GM19328 (cell line): Measurements from ENCODE around the gene A2M.

ENCODE experiments used
- ATAC-seq: cut with Tn5 transposase; IDR thresholded peaks from one replicate; pipeline ENCODE4 v1.9.1; 2021; ENCODE audit warnings: mild to moderate bottlenecking, moderate library complexity; ENCODE audit not compliant: unreplicated experiment

Gene A2M

DNA sequence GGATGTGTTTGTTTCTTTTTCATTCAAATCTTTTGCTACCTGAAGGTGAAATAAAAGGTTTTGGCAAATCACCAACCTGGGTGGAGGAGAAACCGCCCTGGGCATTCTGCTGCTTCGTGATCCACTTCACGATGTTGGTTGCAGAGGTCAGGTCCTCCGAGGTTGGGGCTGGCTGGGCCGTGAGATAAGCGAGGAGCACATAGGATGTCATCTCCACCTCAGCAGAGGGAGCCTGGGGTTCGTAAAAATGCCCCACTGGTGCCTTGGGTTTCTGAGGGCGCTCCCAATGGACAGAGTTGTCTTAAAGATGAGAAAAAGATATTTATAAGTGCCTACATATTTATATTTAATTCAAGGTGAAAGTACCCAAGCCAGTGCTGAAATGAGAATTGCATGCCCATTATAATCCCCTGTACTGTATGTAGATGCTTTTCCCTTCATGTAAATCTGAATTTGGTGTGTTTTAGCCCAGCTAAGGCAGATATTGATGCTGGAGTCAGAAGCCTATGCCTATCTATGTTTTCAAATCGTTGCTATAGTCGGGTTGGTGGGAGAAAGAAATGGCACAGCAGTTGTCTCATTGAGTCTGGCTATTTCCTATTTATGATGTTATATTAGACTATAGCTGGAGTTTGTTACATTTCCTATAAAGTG, 41.1 kb downstream of the A2M start:
- no peak for ATAC-seq

DNA sequence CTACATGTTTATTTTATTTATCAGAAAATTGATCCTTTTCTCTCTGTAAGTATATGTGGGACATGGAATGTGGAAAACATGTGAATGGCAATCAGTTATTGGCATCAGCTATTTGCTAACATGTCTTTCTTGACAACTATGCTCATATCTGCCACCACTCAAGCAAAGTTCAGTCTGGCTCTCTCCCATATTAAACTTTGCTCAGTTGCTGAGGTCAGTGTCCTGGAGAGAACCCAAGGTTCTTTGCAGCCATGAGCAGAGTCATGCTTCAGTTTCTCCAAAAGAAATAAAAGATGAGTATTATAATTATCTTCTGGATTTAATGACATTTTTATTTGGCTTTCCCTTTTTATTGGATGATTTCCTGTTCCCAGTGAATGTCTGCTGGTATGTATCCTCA, 42.6 kb downstream of the A2M start:
- no peak for ATAC-seq

DNA sequence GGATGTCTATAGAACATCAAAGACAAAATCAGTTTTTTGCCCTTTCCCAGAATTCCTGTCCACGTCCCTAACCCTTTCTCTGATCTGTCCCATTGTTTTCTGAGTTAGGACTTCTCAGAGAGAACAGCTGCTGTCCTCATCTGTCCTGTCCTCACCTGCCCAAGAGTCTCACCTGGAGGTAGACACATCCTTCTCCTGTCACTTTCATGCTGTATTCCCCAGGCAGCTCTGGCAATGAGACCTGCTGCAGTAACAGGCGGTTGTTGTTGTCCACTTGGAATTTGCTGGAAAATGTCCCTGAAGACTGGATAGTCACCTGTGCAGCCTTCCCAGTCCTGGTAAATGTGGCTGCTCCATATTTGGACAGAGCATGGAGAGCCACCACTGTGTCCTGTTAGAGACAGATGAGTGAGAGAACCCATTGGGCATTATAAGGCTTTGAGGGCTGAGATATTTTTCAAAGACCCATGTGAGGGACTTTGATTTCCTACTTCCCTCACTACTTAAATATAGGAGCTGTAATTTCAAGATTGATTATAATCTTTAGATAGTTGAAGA, 43.2 kb downstream of the A2M start:
- ATAC-seq = no peak

DNA sequence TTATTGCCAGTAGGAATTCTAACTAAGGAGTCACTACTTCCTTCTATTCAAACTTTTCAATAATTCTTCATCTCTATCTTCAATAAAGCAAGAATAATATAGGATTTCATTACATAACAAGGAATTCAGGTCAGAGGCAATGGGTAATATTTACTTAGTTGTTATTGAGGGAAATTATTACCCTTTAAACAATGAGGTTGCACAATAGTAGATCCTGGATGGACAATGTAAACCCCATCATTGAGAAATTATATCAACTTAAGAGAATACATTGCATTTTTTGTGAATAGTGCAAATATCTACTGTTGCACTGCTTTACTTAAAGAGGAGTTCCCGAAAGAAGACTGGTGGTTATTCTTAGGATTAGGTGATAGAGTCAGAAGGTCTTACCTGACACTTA, 43.8 kb downstream of the A2M start:
- no peak for ATAC-seq

DNA sequence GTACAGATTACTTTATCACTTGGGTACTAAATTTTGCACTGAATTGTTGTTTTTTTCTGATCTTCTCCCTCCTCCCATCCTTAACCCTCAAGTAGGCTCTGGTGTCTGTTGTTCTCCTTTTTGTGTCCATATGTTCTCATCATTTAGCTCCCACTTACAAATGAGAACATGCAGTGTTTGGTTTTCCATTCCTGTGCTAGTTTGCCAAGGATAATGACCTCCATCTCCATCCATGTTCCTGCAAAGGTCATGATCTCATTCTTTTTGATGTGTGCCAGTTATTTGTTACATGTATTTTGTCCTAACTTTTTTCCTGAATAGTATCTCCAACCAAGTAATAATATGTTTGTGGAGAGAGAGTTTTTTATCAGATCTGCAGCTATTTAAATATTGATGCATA, 44.2 kb downstream of the A2M start:
- ATAC-seq = no peak

DNA sequence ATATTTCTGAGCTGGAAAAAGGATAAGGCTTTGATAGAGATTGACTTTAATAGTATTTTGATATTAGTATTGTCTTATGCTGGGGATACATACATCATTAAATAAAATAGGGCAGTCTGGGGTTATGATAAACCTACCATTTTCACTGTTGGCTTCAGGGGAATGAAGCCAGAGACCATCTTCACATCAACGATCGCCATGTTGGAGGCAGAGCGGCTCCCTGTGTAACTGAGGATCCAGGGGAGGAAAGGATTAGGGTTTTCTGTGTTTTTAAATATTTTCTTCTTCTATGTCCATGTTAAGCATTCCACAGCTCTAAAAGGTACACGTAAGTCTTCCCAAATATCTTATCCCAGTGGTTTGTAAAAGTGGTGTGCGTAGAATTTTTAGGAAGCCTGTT, 45.4 kb downstream of the A2M start:
- ATAC-seq = no peak

DNA sequence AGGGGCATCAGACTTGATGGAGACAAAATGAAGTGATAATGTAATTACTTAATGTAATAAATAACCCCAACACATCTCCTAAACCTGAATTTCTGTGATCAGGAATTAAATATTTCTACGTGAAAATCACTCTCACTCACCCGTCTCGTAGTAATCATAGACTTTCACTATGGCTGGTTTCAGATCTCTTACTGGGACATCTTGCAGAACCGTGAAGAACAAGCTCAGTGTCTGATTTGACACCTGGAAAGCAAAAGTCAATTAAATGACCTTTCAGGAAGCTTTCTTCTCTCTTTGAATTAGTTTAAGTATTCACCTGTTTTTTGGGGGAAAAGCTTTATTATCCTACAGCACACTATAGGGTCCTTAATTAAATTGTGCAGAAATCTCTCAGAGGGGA, 47.1 kb downstream of the A2M start:
- no peak for ATAC-seq

DNA sequence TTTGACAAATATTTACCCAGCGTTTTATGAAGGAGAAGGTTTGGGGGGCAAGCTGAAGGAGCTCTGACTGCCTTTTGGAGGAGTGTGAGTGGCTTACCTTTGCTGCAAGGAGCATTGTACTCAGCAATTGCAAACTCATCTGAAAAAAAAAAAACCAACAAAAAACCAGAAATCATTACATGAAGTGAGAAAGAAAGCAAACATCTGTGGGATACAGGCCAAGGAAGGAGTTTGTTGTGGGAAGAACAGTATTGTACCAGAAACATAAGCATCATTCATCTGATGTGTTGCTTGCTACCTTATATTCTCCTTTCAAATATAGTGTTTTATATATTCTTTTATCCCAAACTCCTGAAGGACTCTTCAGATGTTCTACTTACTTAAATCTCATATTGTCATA, 47.6 kb downstream of the A2M start:
- ATAC-seq = no peak

DNA sequence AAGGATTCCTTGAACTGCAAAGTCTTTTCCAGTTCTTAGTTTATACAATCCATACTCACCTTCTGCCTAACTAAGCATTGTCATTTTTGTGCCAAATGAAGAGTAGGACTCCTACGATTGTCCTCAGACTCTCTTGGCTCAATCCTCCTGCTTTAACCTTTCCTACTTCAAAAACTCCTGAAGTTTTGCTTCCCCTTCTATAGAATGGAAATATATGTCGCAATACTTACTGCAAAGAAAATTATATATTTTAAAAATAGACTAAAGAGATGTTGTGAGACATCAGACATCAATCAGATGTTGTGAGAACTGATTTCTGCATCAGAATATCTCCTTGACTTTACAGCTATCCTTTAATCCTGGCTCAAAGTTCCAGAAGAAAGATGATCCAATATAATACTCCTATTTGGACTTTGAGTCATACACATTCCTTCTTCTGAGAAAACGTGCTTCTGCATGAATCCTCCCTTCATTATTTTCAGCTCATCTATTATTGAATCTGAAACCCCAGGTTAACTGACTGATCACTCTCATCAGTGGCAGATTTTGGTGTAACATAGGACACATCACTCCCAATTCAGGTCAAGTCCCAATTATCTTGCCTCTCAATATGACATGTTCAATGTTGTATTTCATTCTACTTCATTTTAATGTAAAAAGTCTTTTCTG, 48.8 kb downstream of the A2M start:
- no peak for ATAC-seq

DNA sequence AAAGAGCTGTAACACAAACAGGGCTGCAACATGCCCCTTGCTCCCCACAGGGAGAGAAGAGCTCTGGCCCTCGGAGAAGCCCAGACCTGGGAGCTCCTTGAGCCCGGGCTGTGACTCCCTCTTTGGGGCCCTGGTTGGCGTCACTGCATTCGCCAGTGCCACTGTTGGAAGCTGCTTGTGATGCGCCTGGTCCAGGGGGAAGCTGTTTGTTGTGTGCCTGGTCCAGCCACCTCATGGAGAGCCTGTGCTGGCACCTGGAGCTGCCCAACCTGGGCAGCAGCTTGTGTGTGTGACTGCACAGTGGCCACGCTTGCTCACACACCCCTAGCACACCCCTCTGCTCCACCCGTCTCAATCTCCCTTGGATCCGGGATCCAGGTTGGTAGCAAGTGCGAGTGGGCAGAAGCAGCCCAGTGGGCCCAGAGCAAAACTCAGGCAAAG, 49.5 kb downstream of the A2M start:
- ATAC-seq = no peak

DNA sequence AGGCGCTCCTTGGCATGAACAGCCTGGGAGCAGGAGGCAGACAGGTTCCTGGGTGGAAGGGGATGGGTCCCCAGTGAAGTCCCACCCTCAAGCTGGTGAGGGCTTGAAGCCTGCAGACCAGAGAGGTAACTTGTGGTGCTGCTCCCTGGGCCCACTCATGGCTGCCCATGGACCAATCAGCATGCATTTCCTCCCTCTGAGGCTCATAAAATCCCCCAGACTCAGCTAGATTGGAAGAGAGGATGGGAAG, 50.2 kb downstream of the A2M start:
- no peak for ATAC-seq

DNA sequence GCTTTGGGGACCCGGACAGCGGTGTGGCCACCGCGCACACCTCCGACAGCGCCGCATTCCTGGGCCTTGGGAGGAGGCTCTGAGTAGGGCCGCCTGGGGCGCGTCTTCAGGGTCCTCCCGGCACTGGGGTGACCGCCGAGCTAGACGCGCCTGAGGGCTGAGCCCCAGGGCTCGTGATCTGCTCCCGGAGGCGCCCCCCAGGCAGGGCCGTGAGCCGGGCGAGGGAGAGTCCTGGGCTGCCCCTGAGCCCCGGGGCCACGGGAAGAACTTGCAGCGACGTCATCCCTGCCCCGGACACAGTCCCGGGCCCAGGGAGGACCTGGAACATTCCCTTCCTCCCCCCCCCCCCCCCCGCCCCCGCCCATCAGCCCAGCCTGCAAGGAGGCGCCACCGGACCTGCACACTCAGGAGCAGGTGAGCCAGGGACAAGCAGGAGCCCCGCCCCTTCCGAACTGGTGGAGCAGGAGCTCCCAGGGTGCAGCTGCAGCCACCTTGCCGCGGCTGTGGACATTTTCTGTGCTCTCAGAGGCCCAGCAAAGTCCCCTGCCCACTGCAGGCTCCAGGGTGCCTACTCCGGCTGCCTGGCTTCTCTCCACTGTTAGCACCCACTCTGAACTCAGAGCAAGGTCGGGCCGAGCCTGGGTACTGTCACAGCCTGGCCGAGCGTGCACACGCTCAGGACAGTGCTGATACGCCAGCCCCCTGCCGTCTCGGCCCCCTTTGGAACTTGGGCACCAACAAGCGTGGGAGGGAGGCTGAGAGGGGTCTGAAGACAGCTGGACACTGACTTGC, 50.7 kb downstream of the A2M start:
- ATAC-seq = no peak

DNA sequence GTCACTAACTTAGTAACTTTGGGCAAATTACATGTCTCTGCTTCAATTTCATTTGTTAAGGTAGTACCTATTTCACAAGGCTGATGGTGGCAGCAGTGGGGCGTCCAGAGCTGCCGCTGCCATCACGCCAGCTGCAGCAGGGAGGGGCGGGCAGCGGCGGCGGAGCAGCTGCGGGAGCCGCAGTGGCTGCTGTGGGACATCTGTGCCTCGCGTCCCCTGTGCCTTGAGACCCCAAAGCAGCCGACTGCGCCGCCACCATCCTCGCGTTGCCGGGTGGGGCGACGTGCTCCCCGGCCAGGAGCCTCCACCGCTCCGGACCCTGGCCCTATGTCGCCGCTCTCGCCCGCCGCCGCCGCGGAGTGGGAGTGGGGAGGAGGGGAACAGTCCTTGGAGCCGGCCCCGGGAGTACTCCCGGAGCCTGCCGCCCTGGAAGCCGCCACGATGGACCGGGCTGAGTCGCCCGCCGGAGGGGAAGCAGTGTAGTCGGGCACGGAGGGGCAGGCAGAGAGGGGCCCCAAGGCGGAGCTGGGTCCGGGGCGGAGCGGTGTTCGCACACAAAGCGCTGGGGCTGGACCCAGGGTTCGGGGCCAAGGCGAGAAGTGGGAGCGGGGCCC, 51.4 kb downstream of the A2M start:
- ATAC-seq = no peak

DNA sequence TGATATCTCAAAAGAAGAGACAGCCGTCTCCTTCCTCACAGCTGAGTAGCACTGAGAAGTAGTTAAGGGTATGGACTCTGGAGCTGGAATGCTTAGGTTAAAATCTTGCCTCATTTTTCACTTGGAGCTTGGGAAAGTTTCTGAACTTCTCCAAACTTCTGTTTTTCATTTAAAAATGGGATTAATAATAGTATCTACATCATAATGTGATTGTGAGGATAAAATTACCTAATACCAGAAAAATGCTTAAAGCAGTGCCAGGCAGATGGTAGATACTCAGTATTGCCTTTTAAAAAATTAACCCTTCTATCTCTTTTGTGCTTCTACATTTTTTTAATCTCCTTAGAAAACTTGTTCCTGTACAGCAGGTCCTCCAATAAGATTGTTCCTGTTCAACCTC, 63.1 kb downstream of the A2M start:
- no peak for ATAC-seq

DNA sequence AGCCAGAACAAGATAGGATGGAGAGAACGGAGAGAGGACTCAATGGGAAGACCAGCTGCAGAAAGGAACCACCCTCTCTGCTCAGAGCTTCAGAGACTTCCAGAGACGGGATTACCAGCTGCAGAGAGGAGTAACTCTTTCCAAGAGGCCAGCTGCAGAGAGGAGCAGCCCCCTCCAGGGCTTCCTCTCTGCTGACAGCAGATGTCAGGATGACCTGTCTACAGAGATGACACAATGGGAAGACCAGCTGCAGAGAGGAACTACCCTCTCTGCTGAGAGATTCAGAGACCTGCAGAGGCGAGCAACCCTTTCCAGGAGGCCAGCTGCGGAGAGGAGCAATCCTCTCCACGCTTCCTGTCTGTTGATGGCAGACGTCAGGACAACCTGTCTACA, 64.6 kb downstream of the A2M start:
- ATAC-seq = no peak

DNA sequence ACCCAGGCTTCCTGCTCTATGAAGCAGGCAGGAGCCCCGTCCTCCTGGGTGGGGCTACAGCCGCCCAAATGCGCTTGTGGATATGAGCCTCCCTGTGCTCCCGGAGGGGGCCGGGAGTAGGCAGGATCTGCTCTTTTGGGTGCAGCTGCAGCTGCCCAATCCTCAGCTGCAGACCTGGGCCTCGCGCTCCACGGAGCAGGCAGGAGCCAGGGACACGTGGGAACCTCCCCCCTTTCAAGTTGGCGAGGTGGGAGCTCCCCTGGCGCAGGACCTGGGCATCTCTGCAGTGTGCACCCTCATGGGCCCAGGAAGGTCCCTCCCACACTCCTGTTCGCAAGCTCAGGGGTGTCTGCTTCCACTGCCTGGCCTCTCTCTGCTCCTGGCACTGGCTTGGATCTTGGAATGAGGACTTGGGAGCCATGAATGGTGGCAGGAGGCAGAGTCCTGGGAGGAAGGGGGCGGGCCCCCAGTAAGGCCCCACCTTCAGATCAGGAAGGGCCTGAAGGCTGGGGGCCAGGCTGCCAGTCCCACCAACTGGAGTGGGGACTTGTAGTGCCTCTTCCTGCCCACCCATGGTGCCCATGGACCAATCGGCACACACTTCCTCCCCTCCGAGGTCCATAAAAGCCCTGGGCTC, 65.1 kb downstream of the A2M start:
- ATAC-seq = no peak

DNA sequence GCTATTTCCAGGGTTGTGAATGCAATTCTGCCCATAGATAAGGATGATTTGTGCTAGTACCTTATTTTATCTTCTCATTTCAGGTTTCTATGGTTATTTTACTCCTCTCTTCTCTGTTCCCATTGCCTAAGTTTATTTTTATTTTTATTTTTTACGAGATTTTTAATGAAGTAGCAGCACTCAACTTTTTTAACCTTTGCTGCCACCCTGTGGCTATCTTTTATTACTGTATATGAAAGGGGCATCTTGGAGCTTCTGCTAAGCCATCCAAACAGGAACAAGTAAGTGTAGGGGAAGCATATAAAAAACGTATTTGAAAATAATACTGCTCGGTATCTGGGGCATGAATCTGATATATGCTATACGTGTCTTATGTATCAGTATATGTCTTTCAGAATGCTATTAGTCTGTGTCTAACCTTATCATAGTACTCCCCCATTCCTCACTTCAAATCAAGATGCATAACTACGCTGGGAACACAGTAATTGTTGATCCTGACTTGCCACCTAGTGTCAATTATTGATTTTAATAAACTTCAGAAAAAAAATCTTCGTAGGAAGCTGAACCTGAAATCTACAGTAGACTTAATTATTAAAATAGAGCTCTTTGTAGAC, 66.1 kb downstream of the A2M start:
- no peak for ATAC-seq

DNA sequence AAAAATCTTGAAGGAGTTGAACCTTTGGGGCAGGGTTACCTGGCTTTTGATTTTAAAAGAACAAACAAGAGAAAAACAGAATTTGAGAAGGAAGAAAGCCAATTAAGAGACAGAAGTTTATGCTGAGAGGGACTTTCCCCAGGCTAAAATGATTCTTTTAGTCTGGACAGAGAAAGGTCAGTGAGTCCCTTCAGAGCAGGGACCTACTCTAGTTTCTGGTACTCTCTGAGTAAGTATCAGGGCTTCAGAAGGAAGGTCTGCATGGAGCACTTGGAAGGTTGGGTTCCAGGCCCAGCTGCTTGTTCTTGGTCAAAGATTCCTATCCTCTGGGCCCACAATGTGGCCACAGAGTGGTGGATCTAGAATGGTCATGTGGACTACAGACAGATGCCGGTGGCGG, 66.8 kb downstream of the A2M start:
- ATAC-seq = no peak

DNA sequence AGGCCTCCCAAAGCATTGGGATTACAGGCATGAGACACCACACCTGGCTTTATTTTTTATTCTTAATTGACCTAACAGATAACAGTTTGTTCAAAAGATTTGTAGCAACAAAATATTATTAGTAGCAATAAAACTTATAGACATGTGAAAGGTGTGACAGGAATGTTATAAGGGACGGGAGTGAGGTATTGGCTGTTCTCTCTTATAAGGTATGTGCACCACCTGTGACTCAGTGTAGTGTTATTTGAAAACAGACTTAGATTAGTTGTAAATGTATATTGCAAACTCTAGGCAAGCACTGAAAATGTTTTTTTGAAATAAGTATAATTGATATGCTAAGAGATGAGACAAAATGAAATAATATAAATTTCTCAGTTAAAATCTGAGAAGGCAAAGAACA, 68.6 kb downstream of the A2M start:
- no peak for ATAC-seq

DNA sequence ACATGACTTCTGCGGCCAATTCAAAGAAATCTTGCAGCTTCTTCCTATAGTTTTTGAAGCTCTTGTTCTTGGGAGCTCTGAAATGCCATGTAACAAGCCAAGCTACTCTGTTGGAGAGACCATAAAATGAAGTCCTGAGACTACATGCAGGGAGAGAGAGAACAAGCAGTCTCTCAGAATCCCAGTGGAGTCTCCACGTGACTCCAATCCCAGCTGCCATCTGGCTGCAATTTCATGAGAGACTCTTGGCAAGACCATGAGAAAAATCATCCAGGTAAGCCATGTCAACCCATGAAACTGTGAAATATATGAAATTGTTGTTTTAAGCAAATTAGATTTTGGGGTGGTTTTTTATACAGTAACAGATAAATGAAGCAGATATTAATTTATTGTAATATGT, 72.0 kb downstream of the A2M start:
- ATAC-seq = no peak

DNA sequence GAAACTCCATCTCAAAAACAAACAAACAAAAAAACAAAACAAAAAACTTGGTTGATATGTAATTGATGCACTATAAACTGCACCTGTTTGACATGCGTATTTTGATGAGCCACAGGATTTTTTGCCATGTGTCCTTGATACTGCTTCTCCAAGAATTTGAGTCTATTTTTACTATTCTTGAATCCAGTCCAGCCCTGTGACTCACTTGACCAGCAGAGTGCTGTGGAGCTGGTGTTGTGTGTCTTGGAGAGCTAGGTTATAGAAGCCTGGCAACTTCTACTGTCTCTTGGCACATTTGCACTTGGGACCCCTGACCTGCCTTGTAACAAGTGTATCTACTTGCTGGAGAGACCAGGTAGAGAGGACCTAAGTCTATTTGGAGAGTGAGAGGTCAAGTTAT, 74.4 kb downstream of the A2M start:
- ATAC-seq = no peak
